ENCODE results near the gene NBAS. TPM values are rescaled to one million over a fixed set of nuclear protein-coding genes. Genes with fewer than 3 reads are reported as not detected.

Gene NBAS
- total and polyA plus RNA-seq, 10 of the 15 experiments (the other 5 are each of a cell fraction or from before 2014, with no cell fraction given), result 4.3 to 32.7 (median 20.8) TPM

DNA sequence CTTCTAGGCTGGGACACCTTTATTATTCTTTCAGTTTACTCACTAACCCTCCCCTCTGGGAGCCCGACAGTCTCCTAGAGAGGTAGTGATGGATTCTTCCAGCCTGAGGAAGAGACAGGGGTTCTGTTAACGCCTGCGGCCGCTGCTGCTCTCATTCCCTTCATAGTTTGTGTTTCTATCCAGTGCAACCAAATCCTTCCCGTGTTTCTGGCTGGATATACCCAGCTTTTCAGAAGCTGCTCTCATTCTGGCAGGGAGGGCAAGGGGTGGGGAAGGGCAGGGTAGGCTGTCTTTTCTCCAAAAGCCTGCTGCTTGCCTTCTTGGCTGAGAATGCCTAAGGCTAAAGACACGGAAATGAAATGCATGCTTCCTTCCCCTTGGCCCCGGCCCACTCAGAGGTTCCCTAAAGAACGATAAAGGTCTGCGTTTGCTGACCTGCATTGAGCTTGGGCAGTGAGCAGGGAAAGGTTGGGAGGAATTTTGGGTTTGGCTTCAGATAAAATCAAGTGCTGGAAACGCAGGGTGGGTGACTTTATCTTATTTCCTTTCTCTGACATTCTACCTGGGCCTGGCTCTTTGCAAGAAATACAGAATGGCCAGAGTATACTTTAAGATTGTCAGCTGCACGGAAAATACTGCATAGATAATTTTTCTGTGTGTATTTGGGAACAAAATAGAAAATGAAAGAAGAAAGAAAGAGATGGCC lies 390.9 kb downstream of the NBAS start:
- in situ Hi-C loops (cut with MboI), result no loop called here
- no peak overlapping the region for H3K9ac ChIP-seq (ENCODE audit: control insufficient read depth, insufficient read depth, low read length)
- FAIRE-seq (no peak), ATAC-seq (no peak), DNase-seq (ENCODE audit: low read depth, low spot score) (no peak)
- H3K4me3 ChIP-seq, result no peak overlapping the region
- SMC1A ChIA-PET (ENCODE audit: uncharacterized antibody, unreplicated experiment), result no interaction called here
- WGBS (ENCODE audit: insufficient coverage, insufficient replicate concordance, low lambda C conversion rate, missing lambda C conversion rate), result 96% methylated on average over 11 of the region's 11 CpGs
- no peaks in the 10 kb centered on the region for H3K4me1 ChIP-seq (ENCODE audit: control insufficient read depth, insufficient read depth, low read length)
- CTCF ChIA-PET, result interaction anchor here (2.5 kb wide), 1 partner anchor 10 kb away, joined by 5 read pairs; no protein-coding TSS in a partner anchor
- H3K4me2 ChIP-seq (ENCODE audit: control insufficient read depth, insufficient read depth), result no peak overlapping the region
- intact Hi-C loops (cut with micrococcal nuclease; ENCODE audit: unreplicated experiment), result no loop called here
- TF ChIP-seq NRF1 (conservative IDR thresholded peaks at IDR 0.05; ENCODE audit: low read depth, low read length) (no peak), CHD1 (IDR thresholded peaks at IDR 0.05; ENCODE audit: low read depth, low read length) (no peak), TBL1XR1 (IDR thresholded peaks at IDR 0.05; ENCODE audit: low read depth, low read length) (no peak)
- TF ChIP-seq, protein P1, sequence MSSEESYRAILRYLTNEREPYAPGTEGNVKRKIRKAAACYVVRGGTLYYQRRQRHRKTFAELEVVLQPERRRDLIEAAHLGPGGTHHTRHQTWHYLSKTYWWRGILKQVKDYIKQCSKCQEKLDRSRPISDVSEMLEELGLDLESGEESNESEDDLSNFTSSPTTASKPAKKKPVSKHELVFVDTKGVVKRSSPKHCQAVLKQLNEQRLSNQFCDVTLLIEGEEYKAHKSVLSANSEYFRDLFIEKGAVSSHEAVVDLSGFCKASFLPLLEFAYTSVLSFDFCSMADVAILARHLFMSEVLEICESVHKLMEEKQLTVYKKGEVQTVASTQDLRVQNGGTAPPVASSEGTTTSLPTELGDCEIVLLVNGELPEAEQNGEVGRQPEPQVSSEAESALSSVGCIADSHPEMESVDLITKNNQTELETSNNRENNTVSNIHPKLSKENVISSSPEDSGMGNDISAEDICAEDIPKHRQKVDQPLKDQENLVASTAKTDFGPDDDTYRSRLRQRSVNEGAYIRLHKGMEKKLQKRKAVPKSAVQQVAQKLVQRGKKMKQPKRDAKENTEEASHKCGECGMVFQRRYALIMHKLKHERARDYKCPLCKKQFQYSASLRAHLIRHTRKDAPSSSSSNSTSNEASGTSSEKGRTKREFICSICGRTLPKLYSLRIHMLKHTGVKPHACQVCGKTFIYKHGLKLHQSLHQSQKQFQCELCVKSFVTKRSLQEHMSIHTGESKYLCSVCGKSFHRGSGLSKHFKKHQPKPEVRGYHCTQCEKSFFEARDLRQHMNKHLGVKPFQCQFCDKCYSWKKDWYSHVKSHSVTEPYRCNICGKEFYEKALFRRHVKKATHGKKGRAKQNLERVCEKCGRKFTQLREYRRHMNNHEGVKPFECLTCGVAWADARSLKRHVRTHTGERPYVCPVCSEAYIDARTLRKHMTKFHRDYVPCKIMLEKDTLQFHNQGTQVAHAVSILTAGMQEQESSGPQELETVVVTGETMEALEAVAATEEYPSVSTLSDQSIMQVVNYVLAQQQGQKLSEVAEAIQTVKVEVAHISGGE (CRISPR knock-in tag; IDR thresholded peaks at IDR 0.05), result no peak
- TF ChIP-seq, protein P2, sequence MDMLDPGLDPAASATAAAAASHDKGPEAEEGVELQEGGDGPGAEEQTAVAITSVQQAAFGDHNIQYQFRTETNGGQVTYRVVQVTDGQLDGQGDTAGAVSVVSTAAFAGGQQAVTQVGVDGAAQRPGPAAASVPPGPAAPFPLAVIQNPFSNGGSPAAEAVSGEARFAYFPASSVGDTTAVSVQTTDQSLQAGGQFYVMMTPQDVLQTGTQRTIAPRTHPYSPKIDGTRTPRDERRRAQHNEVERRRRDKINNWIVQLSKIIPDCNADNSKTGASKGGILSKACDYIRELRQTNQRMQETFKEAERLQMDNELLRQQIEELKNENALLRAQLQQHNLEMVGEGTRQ (IDR thresholded peaks at IDR 0.05; ENCODE audit: borderline replicate concordance, low read depth, low read length), result no peak
- POLR2A ChIA-PET, result no interaction called here
- H3K9me3 ChIP-seq (replicated peaks; ENCODE audit: control insufficient read depth, insufficient read depth, low read length), result no peaks in the 10 kb centered on the region
- H2AFZ ChIP-seq (ENCODE audit: control insufficient read depth, low read depth, low read length), result no peak overlapping the region
- H4K20me1 ChIP-seq (ENCODE audit: control insufficient read depth, insufficient read depth), result no peaks in the 10 kb centered on the region
- no peaks in the 10 kb centered on the region for H3K79me2 ChIP-seq (ENCODE audit: control insufficient read depth, insufficient read depth, low read length)
- BruUV-seq (replicated peaks), result no TSS peak
- peaks cover 0 to 2% of the 10 kb centered on the region in 2 experiments; a peak in 1 of 4 replicates for H3K36me3 ChIP-seq (ENCODE audit: control insufficient read depth in 2 of 2, insufficient read depth in 2 of 2, low read length in 1 of 2)
- H3K27me3 ChIP-seq (replicated peaks in 1 of 2; ENCODE audit: control insufficient read depth in 2 of 2, insufficient read depth in 2 of 2, low read length in 1 of 2), result no peaks in the 10 kb centered on the region
- RAD21 ChIA-PET (ENCODE audit: unreplicated experiment), result no interaction called here
- no peak overlapping the region for H3K27ac ChIP-seq (ENCODE audit: control insufficient read depth, insufficient read depth)

Data from GM12878 (cell line).